GM19193 (cell line): ENCODE results near the gene RHBG.

Experiments
- POLR2A ChIP-seq: IDR thresholded peaks from 4 replicates; pipeline ENCODE4 v1.6.1; 2011; ENCODE audit not compliant: insufficient read depth, insufficient read length; ENCODE audit errors: extremely low read depth

Gene RHBG

GRCh38 chr1:156391366-156391677, 22.3 kb downstream of the RHBG start:
- TF ChIP-seq POLR2A: no peak

GRCh38 chr1:156391701-156392100, 22.7 kb downstream of the RHBG start:
- no peak for TF ChIP-seq POLR2A

GRCh38 chr1:156392452-156392853, 23.4 kb downstream of the RHBG start:
- no peak for TF ChIP-seq POLR2A

GRCh38 chr1:156393095-156393494, 24.1 kb downstream of the RHBG start:
- no peak for TF ChIP-seq POLR2A

GRCh38 chr1:156394082-156394481, 25.1 kb downstream of the RHBG start:
- TF ChIP-seq POLR2A: no peak

GRCh38 chr1:156394835-156395461, 25.9 kb downstream of the RHBG start:
- no peak for TF ChIP-seq POLR2A

GRCh38 chr1:156399355-156400125, 30.5 kb downstream of the RHBG start:
- no peak for TF ChIP-seq POLR2A

GRCh38 chr1:156400191-156400935, 31.4 kb downstream of the RHBG start:
- TF ChIP-seq POLR2A: no peak

- no peak for TF ChIP-seq POLR2A
Observed at GRCh38 chr1:156401041-156401574, 32.1 kb downstream of the RHBG start.

- no peak for TF ChIP-seq POLR2A
Observed at GRCh38 chr1:156401681-156402081, 32.7 kb downstream of the RHBG start.

- TF ChIP-seq POLR2A: no peak
Observed at GRCh38 chr1:156402331-156403020, 33.5 kb downstream of the RHBG start.

GRCh38 chr1:156405670-156406069, 36.7 kb downstream of the RHBG start:
- no peak for TF ChIP-seq POLR2A

- no peak for TF ChIP-seq POLR2A
Observed at GRCh38 chr1:156406251-156406650, 37.2 kb downstream of the RHBG start.

GRCh38 chr1:156407344-156407743, 38.3 kb downstream of the RHBG start:
- no peak for TF ChIP-seq POLR2A

- TF ChIP-seq POLR2A: no peak
Observed at GRCh38 chr1:156407760-156408159, 38.7 kb downstream of the RHBG start.
